Heart right ventricle (tissue), 16 donors: ENCODE data around the gene ADGRA3. TPM values are rescaled to one million over a fixed set of nuclear protein-coding genes. Genes with fewer than 3 reads are reported as not detected.

Experiments
- ATAC-seq, 8 donors: fragments of 200-7000 bp; cut with Tn5 transposase; one replicate each; pipeline ENCODE4 v1.9.1; 2020; ENCODE audit warnings: mild to moderate bottlenecking in 8 of 8, moderate library complexity in 8 of 8, moderate number of reproducible peaks in 1 of 8
- DNase-seq, 2 donors: peaks; one replicate each; pipeline ENCODE4 v3.0.0-alpha.2; 2020
- H3K27ac ChIP-seq, 10 donors: fragments of 200-600 bp; sonication (generic) in 2 of 10; one replicate each; pipeline versions ENCODE4 v1.5.0 to v1.8.0; 2020 to 2022; ENCODE audit warnings: mild to moderate bottlenecking in 3 of 10
- H3K27me3 ChIP-seq, 7 donors: fragments of 200-600 bp; one replicate each; pipeline ENCODE4 v1.8.0; 2021 to 2022; ENCODE audit warnings: mild to moderate bottlenecking in 2 of 7
- H3K36me3 ChIP-seq, 9 donors: fragments of 200-600 bp; sonication (generic) in 1 of 9; one replicate each; pipeline versions ENCODE4 v1.5.0 to v1.8.0; 2020 to 2022; ENCODE audit warnings: mild to moderate bottlenecking in 2 of 9
- H3K4me1 ChIP-seq, 9 donors: fragments of 200-600 bp; sonication (generic) in 1 of 9; one replicate each; pipeline versions ENCODE4 v1.5.0 to v1.8.0; 2020 to 2022; ENCODE audit warnings: mild to moderate bottlenecking in 4 of 9
- H3K4me3 ChIP-seq, 10 donors: fragments of 200-600 bp; sonication (generic) in 2 of 10; one replicate each; pipeline versions ENCODE4 v1.5.0 to v1.8.0; 2020 to 2022; ENCODE audit warnings: mild to moderate bottlenecking in 7 of 10, moderate library complexity in 2 of 10
- H3K9me3 ChIP-seq, 11 donors: fragments of 200-600 bp in 10 of 11; sonication (generic) in 2 of 11; one replicate each; pipeline versions ENCODE4 v1.5.0 to v1.8.0; 2013 to 2022; ENCODE audit warnings: mild to moderate bottlenecking in 2 of 11, control low read depth in 1 of 11, moderate library complexity in 1 of 11
- WGBS, 2 donors: extraction: QIAGEN DNeasy Blood & Tissue Kit; methylation state at CpG; one replicate each; pipeline ENCODE4 v1.1.7; 2013; ENCODE audit warnings: inconsistent platforms in 1 of 2; 5-methylcytosine and 5-hydroxymethylcytosine counted together
- intact Hi-C, 10 donors: fragments of 100-400 bp; cut with DNase I; formaldehyde crosslinking; loops; one replicate each; pipeline versions ENCODE4 v1.11.1 to v1.14.2; 2022
- polyA plus RNA-seq, 2 donors: library from polyadenylated mRNA; stranded (reverse); fragments of 200-250 nt; gene quantifications; one replicate each; pipeline ENCODE4 v1.2.3, GENCODE V29; 2013
- total RNA-seq, 10 donors: library from RNA; stranded (reverse); fragmentation: NEBNext Ultra II Directional in 3 of 10; extraction: Animal tissue kit (Norgen Biotek cat#: 25700) in 3 of 10; gene quantifications; one replicate each; pipeline versions ENCODE4 v1.2.1 to v1.2.4, GENCODE V29; 2021 to 2023
- TF ChIP-seq, protein P1 (sequence below), 9 donors: fragments of 200-600 bp; sonication (generic) in 2 of 9; IDR thresholded peaks; one replicate each; pipeline versions ENCODE4 v1.5.0 to v1.8.0; 2021 to 2022; ENCODE audit warnings: antibody characterized with exemption in 9 of 9, mild to moderate bottlenecking in 5 of 9, moderate library complexity in 1 of 9
- donor health status: Arrhythmogenic right ventricular cardiomyopathy.
- donor health status: ischemic (EF 13 %, LVEDD 7.1; RV severe dilation, severe dysfunction).
- donor health status: healthy with polysubstance abuse.
- donor health status: DM: no; HTN: yes; CAD: no.
- donor health status: DM: no; HTN: no; CAD: no.
- donor health status: ischemic (EF 25% LVEDD 6.9; RV normal size, moderate dysfunction).
- donor health status: ischemic (EF 25% LVEDD 5.7; RV mildly dilated, moderate dysfunction).
- donor health status: healthy.
- donor health status: DM: yes; HTN: yes; CAD: no.
- donor health status: Ischemic cardiomyopathy.
- donor health status: ischemic (EF 35%, LVEDD 5.7; RV mildly dilated, moderate dysfunction).
- donor health status: nonischemic (EF 11% LVEDD 7.7; RV severe dilation, severe dysfunction).
- donor health status: DM: yes; HTN: yes; CAD: no.
- donor health status: PGD.
- donor health status: ischemic (EF 29% LVEDD 5.4; RV normal size, mild dysfunction).
- donor health status: nonischemic (EF 23%, LVEDD 6.1; RV moderate dilation, normal function).

ADGRA3 gene
- total and polyA plus RNA-seq, 12 donors, result 4.9 to 29.5 (median 20.8) TPM

- peaks cover 0 to 50% (median 0%) of the 10 kb centered on the region in 9 donors for H3K36me3 ChIP-seq
- H3K9me3 ChIP-seq, result no peaks in the 10 kb centered on the region
- intact Hi-C loops, result no loop called here
- TF ChIP-seq, protein P1, sequence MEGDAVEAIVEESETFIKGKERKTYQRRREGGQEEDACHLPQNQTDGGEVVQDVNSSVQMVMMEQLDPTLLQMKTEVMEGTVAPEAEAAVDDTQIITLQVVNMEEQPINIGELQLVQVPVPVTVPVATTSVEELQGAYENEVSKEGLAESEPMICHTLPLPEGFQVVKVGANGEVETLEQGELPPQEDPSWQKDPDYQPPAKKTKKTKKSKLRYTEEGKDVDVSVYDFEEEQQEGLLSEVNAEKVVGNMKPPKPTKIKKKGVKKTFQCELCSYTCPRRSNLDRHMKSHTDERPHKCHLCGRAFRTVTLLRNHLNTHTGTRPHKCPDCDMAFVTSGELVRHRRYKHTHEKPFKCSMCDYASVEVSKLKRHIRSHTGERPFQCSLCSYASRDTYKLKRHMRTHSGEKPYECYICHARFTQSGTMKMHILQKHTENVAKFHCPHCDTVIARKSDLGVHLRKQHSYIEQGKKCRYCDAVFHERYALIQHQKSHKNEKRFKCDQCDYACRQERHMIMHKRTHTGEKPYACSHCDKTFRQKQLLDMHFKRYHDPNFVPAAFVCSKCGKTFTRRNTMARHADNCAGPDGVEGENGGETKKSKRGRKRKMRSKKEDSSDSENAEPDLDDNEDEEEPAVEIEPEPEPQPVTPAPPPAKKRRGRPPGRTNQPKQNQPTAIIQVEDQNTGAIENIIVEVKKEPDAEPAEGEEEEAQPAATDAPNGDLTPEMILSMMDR (IDR thresholded peaks at IDR 0.05), result no peak
- no peaks in the 10 kb centered on the region for H3K27me3 ChIP-seq
- H3K4me3 ChIP-seq, result no peak overlapping the region
- H3K27ac ChIP-seq, result no peak overlapping the region
- no peaks in the 10 kb centered on the region for H3K4me1 ChIP-seq
- ATAC-seq (no peak), DNase-seq (no peak)
Observed at GRCh38 chr4:22440999-22441398, 74.9 kb downstream of the ADGRA3 start.

DNA sequence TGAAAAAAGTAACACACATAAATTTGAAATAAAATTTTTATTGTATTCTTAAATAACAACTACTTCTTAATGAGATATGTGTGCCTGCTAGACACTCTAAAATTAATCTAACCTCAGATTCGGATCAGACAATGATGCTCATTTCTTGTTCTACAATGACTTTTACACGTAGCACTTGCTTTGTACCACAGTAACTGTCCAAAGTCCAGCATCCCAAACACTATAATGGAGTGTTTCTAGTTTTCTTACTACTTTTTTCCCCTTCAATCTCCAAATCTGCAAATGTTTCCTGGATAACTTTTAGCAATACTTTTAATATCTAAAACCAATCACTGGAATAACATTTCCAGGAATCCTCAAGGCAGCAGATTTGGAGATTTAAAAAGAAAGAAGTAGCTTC lies 75.9 kb downstream of the ADGRA3 start:
- no peaks in the 10 kb centered on the region for H3K4me1 ChIP-seq
- H3K9me3 ChIP-seq, result no peaks in the 10 kb centered on the region
- DNase-seq (no peak), ATAC-seq (no peak)
- intact Hi-C loops, result loop anchor here in 1 of 10 donors (5.0 kb wide), 1 partner anchor 77 kb away; the partner anchor contains the start of gene ADGRA3
- H3K27me3 ChIP-seq, result no peaks in the 10 kb centered on the region
- WGBS, 2 donors, result 93 to 94% methylated on average over 2 of the region's 2 CpGs
- peaks cover 0 to 57% (median 0%) of the 10 kb centered on the region in 9 donors for H3K36me3 ChIP-seq
- no peak overlapping the region for H3K4me3 ChIP-seq
- H3K27ac ChIP-seq, result no peak overlapping the region
- TF ChIP-seq, protein P1 (IDR thresholded peaks at IDR 0.05), result no peak

GRCh38 chr4:22435652-22436051 lies 80.2 kb downstream of the ADGRA3 start:
- Histone ChIP-seq H3K36me3 (peaks cover 0 to 24% (median 0%) of the 10 kb centered on the region in 9 donors), H3K4me3 (no peak overlapping the region), H3K27me3 (no peaks in the 10 kb centered on the region), H3K4me1 (no peaks in the 10 kb centered on the region), H3K9me3 (no peaks in the 10 kb centered on the region), H3K27ac (no peak overlapping the region)
- no peak for ATAC-seq
- TF ChIP-seq, protein P1 (IDR thresholded peaks at IDR 0.05), result no peak
- DNase-seq, result no peak
- WGBS, 2 donors, result 53 to 56% methylated on average over 2 of the region's 2 CpGs
- intact Hi-C loops, result loop anchor here in 1 of 10 donors (5.0 kb wide), 1 partner anchor 82 kb away; the partner anchor contains the start of gene ADGRA3

DNA sequence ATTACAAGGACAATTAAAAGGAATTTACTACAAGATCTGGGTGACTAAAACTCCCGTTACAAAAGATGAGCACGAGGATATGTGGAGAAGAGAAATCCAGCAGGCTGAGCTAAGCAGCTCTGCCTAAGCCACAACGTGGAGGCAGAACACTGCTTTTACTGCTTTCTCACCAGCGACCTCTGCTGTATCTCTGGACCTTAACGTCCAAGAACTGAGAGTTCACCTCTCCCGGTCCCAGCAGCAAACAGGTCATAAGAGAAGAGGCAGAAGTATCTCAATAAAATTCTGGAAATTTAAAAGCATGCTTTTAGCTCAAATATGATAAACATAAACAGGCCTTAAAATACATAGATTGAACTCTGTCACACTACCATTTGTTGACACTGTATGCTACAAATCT lies 81.0 kb downstream of the ADGRA3 start:
- H3K36me3 ChIP-seq, result peaks cover 0 to 24% (median 0%) of the 10 kb centered on the region in 9 donors
- H3K27me3 ChIP-seq, result no peaks in the 10 kb centered on the region
- ATAC-seq (peak in 6 of 8 donors; percentile 52 to 87 (median 74)), DNase-seq (peak in 1 of 2 donors; percentile 23)
- H3K4me1 ChIP-seq, result no peaks in the 10 kb centered on the region
- no peak overlapping the region for H3K27ac ChIP-seq
- intact Hi-C loops, result loop anchor here in 1 of 10 donors (5.0 kb wide), 1 partner anchor 82 kb away; the partner anchor contains the start of gene ADGRA3
- no peaks in the 10 kb centered on the region for H3K9me3 ChIP-seq
- 26 to 27% methylated on average over 6 of the region's 6 CpGs for WGBS, 2 donors
- TF ChIP-seq, protein P1 (IDR thresholded peaks at IDR 0.05), result peak; percentile 3 to 56 (median 40)
- no peak overlapping the region for H3K4me3 ChIP-seq
